ENCODE data around the gene EED.
"Not testable (repeated sequence)": the region's sequence is repeated elsewhere in the genome, so short reads cannot be mapped to it uniquely, and the experiment has no call there.

The EED gene

DNA sequence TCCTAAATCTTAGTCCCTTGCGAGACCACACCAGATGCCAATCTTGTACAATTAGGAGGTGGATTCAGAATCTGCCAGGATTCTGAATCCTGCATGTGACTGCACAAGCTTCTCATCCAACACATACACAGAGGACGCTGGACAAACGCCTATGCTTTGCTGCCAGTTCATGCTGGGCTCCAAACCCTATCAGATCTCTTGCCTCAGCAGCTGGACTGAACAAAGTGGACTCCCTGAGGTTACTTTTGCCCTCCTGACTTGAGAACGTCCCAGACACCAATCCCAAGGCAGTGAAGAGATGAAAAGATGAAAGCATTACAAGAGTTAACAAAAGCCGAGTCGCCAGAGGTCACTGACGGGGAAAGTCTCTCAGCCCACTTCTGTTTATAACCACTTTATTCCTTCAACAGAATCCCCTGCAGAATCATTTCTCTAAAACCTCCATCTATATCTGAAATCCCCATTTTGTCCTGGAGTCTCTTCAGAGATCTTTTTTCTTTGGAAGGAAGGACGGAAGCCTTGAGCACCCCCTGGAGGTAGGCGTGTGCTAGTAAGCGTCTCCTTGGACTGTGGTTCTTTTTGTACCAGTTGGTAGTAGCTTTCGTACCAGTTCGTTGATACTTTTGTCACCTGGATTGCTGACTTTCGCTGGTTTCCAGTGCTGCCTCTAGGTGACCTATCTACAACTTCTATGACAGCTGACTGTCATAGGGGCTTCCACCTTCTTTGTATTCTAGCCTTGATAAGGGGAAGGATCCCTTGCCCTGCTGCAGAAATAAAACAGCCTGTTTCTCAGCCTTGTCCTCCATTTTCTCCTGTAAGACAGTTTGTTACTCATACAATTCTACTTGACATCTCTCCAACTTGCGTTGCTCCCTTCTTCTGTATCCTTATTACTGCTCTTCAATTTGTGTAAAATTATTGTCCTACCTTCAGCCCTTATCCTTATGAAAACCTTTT is 26.1 kb upstream of the EED start:
- TF ChIP-seq, protein P1, sequence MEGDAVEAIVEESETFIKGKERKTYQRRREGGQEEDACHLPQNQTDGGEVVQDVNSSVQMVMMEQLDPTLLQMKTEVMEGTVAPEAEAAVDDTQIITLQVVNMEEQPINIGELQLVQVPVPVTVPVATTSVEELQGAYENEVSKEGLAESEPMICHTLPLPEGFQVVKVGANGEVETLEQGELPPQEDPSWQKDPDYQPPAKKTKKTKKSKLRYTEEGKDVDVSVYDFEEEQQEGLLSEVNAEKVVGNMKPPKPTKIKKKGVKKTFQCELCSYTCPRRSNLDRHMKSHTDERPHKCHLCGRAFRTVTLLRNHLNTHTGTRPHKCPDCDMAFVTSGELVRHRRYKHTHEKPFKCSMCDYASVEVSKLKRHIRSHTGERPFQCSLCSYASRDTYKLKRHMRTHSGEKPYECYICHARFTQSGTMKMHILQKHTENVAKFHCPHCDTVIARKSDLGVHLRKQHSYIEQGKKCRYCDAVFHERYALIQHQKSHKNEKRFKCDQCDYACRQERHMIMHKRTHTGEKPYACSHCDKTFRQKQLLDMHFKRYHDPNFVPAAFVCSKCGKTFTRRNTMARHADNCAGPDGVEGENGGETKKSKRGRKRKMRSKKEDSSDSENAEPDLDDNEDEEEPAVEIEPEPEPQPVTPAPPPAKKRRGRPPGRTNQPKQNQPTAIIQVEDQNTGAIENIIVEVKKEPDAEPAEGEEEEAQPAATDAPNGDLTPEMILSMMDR (conservative IDR thresholded peaks at IDR 0.05) = peak; percentile 94
- no peak for TF ChIP-seq ZFX (IDR thresholded peaks at IDR 0.05)
- no peak overlapping the region for H3K27ac ChIP-seq

DNA sequence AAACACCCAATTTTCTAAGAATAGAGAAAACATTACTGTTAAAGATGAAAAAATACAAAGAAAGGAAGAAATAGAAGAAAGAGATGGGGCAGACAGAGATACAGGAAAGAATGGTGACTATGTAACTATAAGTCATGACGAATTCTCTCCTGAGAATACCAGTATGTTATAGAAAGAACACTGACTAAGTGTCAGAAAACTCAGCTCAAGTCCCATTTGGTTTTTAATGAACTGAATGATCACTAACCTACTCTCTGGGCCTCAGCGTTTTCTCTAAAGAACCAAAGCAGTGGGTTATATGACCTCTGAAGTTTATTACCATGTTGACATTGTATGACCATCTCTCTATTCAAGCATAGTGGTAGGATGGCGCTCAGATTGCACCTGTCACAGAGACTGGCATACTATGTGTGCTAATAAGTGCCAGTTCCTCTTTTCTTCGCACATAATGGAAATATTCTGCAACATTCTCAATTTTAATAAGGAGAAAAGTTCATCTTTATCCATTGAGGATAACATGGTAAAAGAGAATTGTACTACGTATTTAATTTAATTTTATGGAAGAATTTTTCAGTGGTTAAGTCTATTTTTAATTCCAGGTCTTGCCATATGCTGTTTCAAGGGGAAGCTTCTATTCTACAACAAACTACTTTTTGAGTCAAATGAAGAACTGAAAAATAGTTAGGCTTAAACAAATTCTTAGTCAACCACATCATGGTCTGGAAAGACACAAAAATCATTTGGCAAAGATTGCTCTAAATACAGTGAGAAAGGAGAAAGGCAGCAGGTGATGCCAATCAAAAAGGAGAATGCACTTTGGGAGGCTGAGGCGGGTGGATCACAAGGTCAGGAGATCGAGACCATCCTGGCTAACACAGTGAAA is 25.0 kb upstream of the EED start:
- no peak overlapping the region for H3K27ac ChIP-seq

DNA sequence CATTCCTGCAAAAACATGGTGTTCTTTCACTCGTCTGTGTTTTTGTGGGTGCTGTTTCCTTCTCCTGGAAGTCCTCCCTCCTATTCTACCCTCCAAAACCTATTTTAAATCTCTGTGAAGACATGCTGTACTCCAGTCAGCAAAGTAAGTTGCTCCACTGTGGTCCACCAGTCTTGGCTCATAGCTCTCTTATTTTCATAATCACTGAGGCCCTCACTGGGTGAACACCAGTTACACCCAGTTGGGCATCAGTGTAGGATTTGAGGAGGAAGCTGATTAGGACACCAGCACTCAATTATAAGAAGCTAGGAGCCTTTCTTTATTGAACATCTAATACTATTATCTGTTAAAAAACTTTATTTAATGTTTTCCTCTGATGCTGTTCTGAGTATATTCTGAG is 23.9 kb upstream of the EED start:
- no peak overlapping the region for H3K27ac ChIP-seq
- TF ChIP-seq ZFX (IDR thresholded peaks at IDR 0.05) = no peak

More for the DNA sequence above, 25.0 kb upstream of the EED start:
- TF ChIP-seq, protein P1 (conservative IDR thresholded peaks at IDR 0.05) = no peak
- TF ChIP-seq ZFX (IDR thresholded peaks at IDR 0.05) = no peak

- TF ChIP-seq ZFX (IDR thresholded peaks at IDR 0.05) = no peak
- TF ChIP-seq, protein P1 (conservative IDR thresholded peaks at IDR 0.05) = no peak
These were observed 22.5 kb upstream of the EED start for GRCh38 chr11:86222081-86222480.

DNA sequence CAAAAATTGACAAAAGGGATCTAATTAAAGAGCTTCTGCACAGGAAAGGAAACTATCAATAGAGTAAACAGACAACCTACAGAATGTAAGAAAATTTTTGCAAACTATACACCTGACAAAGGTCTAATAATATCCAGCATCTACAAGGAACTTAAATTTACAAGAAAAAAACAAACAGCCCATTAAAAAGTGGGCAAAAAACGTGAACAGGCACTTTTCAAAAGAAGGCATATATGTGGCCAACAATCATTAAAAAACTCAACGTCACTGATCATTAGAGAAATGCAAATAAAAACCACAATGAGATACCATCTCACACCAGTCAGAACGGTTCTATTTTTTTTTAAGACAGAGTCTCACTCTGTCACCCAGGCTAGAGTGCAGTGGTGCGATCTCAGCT is 20.0 kb upstream of the EED start:
- H3K27ac ChIP-seq = not testable (repeated sequence)

More at GRCh38 chr11:86222081-86222480, 22.5 kb upstream of the EED start:
- no peak overlapping the region for H3K27ac ChIP-seq

DNA sequence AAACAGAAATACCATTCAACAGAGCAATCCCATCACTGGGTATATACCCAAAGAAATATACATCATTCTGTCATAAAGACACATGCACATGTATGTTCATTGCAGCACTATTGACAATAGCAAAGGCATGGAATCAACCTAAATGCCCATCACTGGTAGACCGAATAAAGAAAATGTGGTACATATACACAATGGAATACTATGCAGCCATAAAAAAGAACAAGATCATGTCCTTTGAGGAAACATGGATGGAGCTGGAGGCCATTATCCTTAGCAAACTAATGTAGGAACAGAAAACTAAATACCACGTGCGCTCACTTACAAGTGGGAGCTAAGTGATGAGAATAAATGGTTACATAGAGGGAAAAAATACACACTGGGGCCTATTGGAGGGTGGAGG is 19.2 kb upstream of the EED start:
- not testable (repeated sequence) for H3K27ac ChIP-seq

DNA sequence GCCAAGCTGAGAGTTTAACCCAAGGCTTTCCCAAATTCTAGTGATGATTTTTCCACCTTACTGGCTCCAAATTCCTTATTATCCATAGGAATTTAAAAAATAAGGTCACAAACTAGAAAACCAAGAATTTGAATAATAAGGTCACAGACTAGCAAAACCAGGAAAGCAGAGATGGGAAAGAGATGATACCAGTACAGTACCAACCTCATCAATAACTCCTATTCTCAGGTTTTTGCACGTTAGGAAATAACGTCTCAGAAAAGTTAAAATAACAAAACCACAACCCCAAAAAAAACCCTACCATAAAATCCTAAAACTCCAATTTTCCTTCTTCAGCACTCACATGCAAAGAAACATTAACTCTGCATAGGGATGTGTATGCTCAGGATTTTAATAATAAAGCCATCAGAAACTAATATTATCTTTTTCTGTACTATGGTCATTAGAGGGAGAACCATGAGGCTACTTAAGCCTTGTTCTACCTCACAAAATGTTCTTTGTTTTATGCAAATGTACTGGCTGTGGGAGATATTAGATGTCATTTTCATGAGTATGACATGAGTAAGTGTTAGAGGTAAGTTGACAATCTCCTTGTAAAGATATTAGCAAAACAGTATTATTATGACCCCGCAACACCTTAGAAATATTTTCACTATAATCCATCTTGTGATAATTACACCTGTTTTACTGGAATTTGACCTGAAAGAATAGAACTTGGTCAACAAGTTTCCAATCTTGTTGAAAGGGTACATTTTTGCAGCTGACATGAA is 16.1 kb upstream of the EED start:
- TF ChIP-seq ZFX (IDR thresholded peaks at IDR 0.05) = no peak
- TF ChIP-seq, protein P1 (conservative IDR thresholded peaks at IDR 0.05) = no peak
- no peak overlapping the region for H3K27ac ChIP-seq

DNA sequence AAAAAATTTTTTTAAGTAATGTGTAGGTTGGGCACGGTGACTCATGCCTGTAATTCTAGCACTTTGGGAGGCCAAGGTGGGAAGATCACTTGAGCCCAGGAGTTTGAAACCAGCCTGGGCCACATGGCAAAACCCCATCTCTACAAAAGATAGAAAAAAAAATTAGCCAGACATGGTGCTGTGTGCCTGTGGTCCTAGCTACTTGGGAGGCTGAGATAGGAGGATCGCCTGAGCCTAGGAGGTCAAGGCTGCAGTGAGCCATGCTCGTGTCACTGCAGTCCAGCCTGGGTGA is 15.6 kb upstream of the EED start:
- not testable (repeated sequence) for H3K27ac ChIP-seq

DNA sequence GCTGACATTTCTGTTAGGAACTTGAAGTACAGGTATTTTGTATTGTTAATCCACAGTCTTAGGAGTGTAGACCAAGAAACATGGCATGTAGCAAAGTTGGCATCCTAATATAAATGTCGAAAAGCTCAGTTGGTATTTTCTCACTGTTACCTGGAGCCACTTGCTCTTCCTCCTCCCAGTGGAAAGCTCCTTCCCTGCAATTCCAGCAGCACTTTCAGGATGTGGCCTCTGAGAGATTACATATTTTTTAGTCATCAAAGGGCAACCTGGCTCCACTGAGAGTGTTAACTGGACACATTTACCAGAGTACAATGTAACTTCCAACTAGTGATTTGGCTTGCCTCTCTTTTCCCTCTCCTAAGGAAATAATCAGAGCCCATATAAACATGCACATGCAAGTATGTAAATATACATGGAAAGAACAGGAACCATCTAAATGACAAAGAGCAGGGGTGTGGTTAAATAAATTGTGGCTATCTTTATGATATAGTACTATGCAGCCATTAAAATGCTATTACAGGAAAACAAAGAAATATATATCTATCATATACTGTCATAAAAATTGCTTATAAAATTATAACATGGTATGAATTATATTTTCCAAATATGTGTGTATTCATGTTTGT is 14.3 kb upstream of the EED start:
- no peak for TF ChIP-seq ZFX (IDR thresholded peaks at IDR 0.05)
- TF ChIP-seq, protein P1 (conservative IDR thresholded peaks at IDR 0.05) = no peak
- H3K27ac ChIP-seq = no peak overlapping the region

Data from C4-2B (cell line).